Sigmoid colon (tissue), 4 donors: Measurements from ENCODE around the gene TRIP12.

Experiments used
- POLR2AphosphoS5 ChIP-seq, 4 donors: sonication (generic); formaldehyde crosslinking; IDR thresholded peaks; one replicate each; pipeline ENCODE4 v1.6.1; 2017; ENCODE audit warnings: antibody characterized with exemption in 4 of 4
- TF ChIP-seq, protein P1 (sequence below), 4 experiments: fragments of 450-650 bp in 3 of 4; fragments of 200-600 bp in 1 of 4; IDR thresholded peaks; one replicate each; pipeline ENCODE4 v1.5.1; 2016 to 2019; ENCODE audit warnings: antibody characterized with exemption in 4 of 4, mild to moderate bottlenecking in 3 of 4, moderate library complexity in 2 of 4

DNA sequence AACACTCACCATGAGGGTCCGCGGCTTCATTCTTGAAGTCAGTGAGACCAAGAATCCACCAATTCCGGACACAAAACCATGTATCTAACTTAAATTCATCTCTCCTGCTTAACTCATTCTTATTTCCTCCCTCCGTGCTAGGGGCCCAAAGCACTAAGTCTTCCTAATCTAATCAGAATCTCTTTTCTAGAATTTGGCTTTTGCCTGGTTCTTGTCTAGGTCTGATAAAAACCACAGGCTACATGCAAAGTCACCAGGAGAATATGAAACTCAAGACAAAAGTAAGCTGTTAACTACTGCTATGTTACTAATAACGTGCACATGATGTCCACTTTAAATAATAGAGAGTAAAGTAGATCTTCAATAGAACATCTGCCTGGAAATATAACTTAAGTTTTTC lies 69.9 kb downstream of the TRIP12 start:
- TF ChIP-seq POLR2AphosphoS5 (IDR thresholded peaks at IDR 0.05): no peak
- TF ChIP-seq, protein P1, sequence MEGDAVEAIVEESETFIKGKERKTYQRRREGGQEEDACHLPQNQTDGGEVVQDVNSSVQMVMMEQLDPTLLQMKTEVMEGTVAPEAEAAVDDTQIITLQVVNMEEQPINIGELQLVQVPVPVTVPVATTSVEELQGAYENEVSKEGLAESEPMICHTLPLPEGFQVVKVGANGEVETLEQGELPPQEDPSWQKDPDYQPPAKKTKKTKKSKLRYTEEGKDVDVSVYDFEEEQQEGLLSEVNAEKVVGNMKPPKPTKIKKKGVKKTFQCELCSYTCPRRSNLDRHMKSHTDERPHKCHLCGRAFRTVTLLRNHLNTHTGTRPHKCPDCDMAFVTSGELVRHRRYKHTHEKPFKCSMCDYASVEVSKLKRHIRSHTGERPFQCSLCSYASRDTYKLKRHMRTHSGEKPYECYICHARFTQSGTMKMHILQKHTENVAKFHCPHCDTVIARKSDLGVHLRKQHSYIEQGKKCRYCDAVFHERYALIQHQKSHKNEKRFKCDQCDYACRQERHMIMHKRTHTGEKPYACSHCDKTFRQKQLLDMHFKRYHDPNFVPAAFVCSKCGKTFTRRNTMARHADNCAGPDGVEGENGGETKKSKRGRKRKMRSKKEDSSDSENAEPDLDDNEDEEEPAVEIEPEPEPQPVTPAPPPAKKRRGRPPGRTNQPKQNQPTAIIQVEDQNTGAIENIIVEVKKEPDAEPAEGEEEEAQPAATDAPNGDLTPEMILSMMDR (IDR thresholded peaks at IDR 0.05): no peak
